HepG2 (cell line): ENCODE measurements around the gene GNB1. TPM values are rescaled to one million over a fixed set of nuclear protein-coding genes. Genes with fewer than 3 reads are reported as not detected.

Source experiments
- ATAC-seq: fragments of 200-7000 bp; cut with Tn5 transposase; 3 replicates; pipeline ENCODE4 v1.9.1; 2020; ENCODE audit warnings: mild to moderate bottlenecking, moderate library complexity
- BruUV-seq: library from RNA; stranded (reverse); fragments of 400-500 nt; replicated peaks from 2 replicates; lab custom pipeline; 2021; lab: Mats Ljungman, UMichigan
- CTCF ChIA-PET: fragments of 300-600 bp; formaldehyde crosslinking; extraction: SDS; loops from one replicate; lab custom pipeline; 2021; ENCODE audit warnings: low total read pairs, inconsistent platforms, low intra/inter-chr PET ratio; lab: Yijun Ruan, JAX
- POLR2A ChIA-PET: fragments of 350-600 bp; sonication (Branson Sonifier 250); formaldehyde crosslinking; loops from one replicate; lab custom pipeline; 2020; ENCODE audit warnings: antibody characterized with exemption, inconsistent platforms; lab: Yijun Ruan, JAX
- DNase-seq: peaks from one replicate; pipeline ENCODE4 v3.0.0-alpha.2; 2015; ENCODE audit warnings: low spot score
- FAIRE-seq: peaks from 3 replicates; lab custom pipeline; 2011; peaks lifted over from hg19 to GRCh38; lab: Jason Lieb, UNC
- H2AFZ ChIP-seq: one replicate; pipeline ENCODE4 v1.6.1; 2011; ENCODE audit warnings: low read length, inconsistent platforms
- H3K27ac ChIP-seq: fragments of 300-600 bp; 3 replicates; pipeline ENCODE4 v1.8.0; 2011; ENCODE audit warnings: mixed run types, mild to moderate bottlenecking, mixed read lengths, low read length, inconsistent platforms; ENCODE audit not compliant: insufficient read depth; ENCODE audit errors: extremely low read length
- H3K27me3 ChIP-seq, 2 experiments: fragments of 200-600 bp in 1 of 2; 2 replicates in 1 of 2; 3 replicates in 1 of 2; pipeline versions ENCODE4 v1.6.0 to v1.8.0; 2011; ENCODE audit warnings: low read length in 2 of 2, mild to moderate bottlenecking in 2 of 2, moderate library complexity in 2 of 2, inconsistent platforms in 1 of 2; ENCODE audit not compliant: insufficient read depth in 2 of 2, control insufficient read depth in 1 of 2
- H3K36me3 ChIP-seq, 2 experiments: fragments of 200-600 bp in 1 of 2; replicated peaks in 1 of 2; 2 replicates in 1 of 2; 3 replicates in 1 of 2; pipeline versions ENCODE4 v1.5.1 to v1.8.0; 2011; ENCODE audit warnings: low read length in 2 of 2, inconsistent platforms in 1 of 2; ENCODE audit not compliant: insufficient read depth in 2 of 2, control insufficient read depth in 1 of 2
- H3K4me1 ChIP-seq: 2 replicates; pipeline ENCODE4 v1.5.1; 2012; ENCODE audit warnings: low read length, inconsistent platforms; ENCODE audit not compliant: insufficient read depth
- H3K4me2 ChIP-seq: 2 replicates; pipeline ENCODE4 v1.6.0; 2011; ENCODE audit warnings: low read depth, low read length, inconsistent platforms
- H3K4me3 ChIP-seq, 3 experiments: fragments of 200-600 bp in 1 of 3; sonication (generic), shearing (Covaris generic) in 1 of 3; replicated peaks in 1 of 3; 2 replicates each; pipeline ENCODE4 v1.5.1; 2011 to 2016; ENCODE audit warnings: low read length in 3 of 3, inconsistent platforms in 2 of 3, low read depth in 2 of 3, mild to moderate bottlenecking in 2 of 3, control low read depth in 1 of 3, mixed read lengths in 1 of 3; ENCODE audit not compliant: insufficient read depth in 1 of 3
- H3K79me2 ChIP-seq: one replicate; pipeline ENCODE4 v1.6.1; 2011; ENCODE audit warnings: low read length, inconsistent platforms; ENCODE audit not compliant: insufficient read depth
- H3K9ac ChIP-seq: 2 replicates; pipeline ENCODE4 v1.6.0; 2011; ENCODE audit warnings: mild to moderate bottlenecking, low read depth, low read length, inconsistent platforms; ENCODE audit not compliant: insufficient read depth
- H3K9me3 ChIP-seq: 2 replicates; pipeline ENCODE4 v1.5.1; 2012; ENCODE audit warnings: mild to moderate bottlenecking, low read length
- H4K20me1 ChIP-seq: 2 replicates; pipeline ENCODE4 v1.6.0; 2011; ENCODE audit warnings: inconsistent platforms, mild to moderate bottlenecking, low read length, moderate library complexity; ENCODE audit not compliant: insufficient read depth
- CEBPB ChIP-seq: IDR thresholded peaks from 2 replicates; pipeline ENCODE4 v1.6.1; 2011; ENCODE audit warnings: low read depth, low read length, improper control_type of control experiment, borderline replicate concordance
- CHCHD3 ChIP-seq: sonication (generic); formaldehyde crosslinking; IDR thresholded peaks from 2 replicates; pipeline ENCODE4 v1.8.0; 2022; ENCODE audit warnings: mild to moderate bottlenecking, missing genetic modification reagents, moderate library complexity
- ETV5 ChIP-seq: IDR thresholded peaks from 2 replicates; pipeline ENCODE4 v1.6.1; 2018; ENCODE audit warnings: missing biosample characterization, missing genetic modification reagents, inconsistent platforms, borderline replicate concordance
- GATA4 ChIP-seq: sonication (generic); IDR thresholded peaks from 2 replicates; pipeline ENCODE4 v1.6.1; 2016; ENCODE audit warnings: antibody characterized with exemption, low read depth, borderline replicate concordance
- KDM6A ChIP-seq: IDR thresholded peaks from 2 replicates; pipeline ENCODE4 v1.6.1; 2016; ENCODE audit warnings: low read depth
- MTF1 ChIP-seq: sonication (generic); formaldehyde crosslinking; IDR thresholded peaks from 2 replicates; pipeline ENCODE4 v1.5.0; 2020; ENCODE audit warnings: missing genetic modification reagents
- NFATC3 ChIP-seq: sonication (generic); formaldehyde crosslinking; IDR thresholded peaks from 2 replicates; pipeline ENCODE4 v1.5.1; 2020; ENCODE audit warnings: mild to moderate bottlenecking, missing genetic modification reagents
- NFYB ChIP-seq: sonication (generic); formaldehyde crosslinking; IDR thresholded peaks from 2 replicates; pipeline ENCODE4 v1.4.0; 2020; ENCODE audit warnings: missing genetic modification reagents
- PTBP1 ChIP-seq: fragments of 200-400 bp; formaldehyde crosslinking; IDR thresholded peaks from 2 replicates; pipeline ENCODE4 v1.6.1; 2018; ENCODE audit warnings: low read length, low read depth; ENCODE audit not compliant: poor library complexity, severe bottlenecking
- RBM22 ChIP-seq: fragments of 200-400 bp; formaldehyde crosslinking; optimal IDR thresholded peaks from 2 replicates; pipeline ENCODE3; 2017; ENCODE audit warnings: mild to moderate bottlenecking, low read length, moderate library complexity
- REPIN1 ChIP-seq: sonication (generic); formaldehyde crosslinking; IDR thresholded peaks from 2 replicates; pipeline ENCODE4 v1.8.0; 2022; ENCODE audit warnings: missing genetic modification reagents, low read depth, mild to moderate bottlenecking, borderline replicate concordance
- ZKSCAN1 ChIP-seq: fragments of 150-350 bp; IDR thresholded peaks from 2 replicates; pipeline ENCODE4 v1.6.1; 2014; ENCODE audit warnings: low read length
- ZNF563 ChIP-seq: sonication (generic); formaldehyde crosslinking; IDR thresholded peaks from 2 replicates; pipeline ENCODE4 v1.8.0; 2022; ENCODE audit warnings: mild to moderate bottlenecking, moderate library complexity, missing genetic modification reagents
- ZNF737 ChIP-seq: sonication (generic); formaldehyde crosslinking; IDR thresholded peaks from 2 replicates; pipeline ENCODE4 v1.5.0; 2020; ENCODE audit warnings: missing genetic modification reagents, mild to moderate bottlenecking, borderline replicate concordance
- WGBS: methylation state at CpG from one replicate; pipeline ENCODE4 v1.1.6; 2017; ENCODE audit warnings: low lambda C conversion rate; 5-methylcytosine and 5-hydroxymethylcytosine counted together
- in situ Hi-C: cut with HindIII; loops from 2 replicates; pipeline ENCODE4 v1.10.0; 2017; ENCODE audit warnings: low pct_unique_long_range_greater_than_20kb; ENCODE audit not compliant: extremely low pct_ligation_motif_present
- intact Hi-C: fragments of 100-400 bp; cut with micrococcal nuclease; formaldehyde crosslinking; loops from one replicate; pipeline ENCODE4 v1.10.0; 2022; ENCODE audit not compliant: unreplicated experiment
- polyA plus RNA-seq, 8 experiments: library from polyadenylated mRNA; depleted of rRNA in 3 of 8; stranded (reverse) in 7 of 8; unstranded in 1 of 8; fragments of >200 nt; fragmentation: Illumina TruSeq in 4 of 8; extraction: Trizol in 4 of 8; gene quantifications; 2 replicates each; pipeline versions ENCODE4 v1.2.1 to v1.2.3, GENCODE V29; 2011 to 2016; ENCODE audit warnings: low read depth in 4 of 8, missing spikeins in 1 of 8, mixed read lengths in 1 of 8; ENCODE audit not compliant: insufficient read depth in 1 of 8
- total RNA-seq, 5 experiments: library from RNA; depleted of rRNA; stranded (reverse); fragments of >200 nt; fragmentation: Illumina TruSeq; extraction: Trizol; gene quantifications; 2 replicates each; pipeline ENCODE4 v1.2.3, GENCODE V29; 2016; ENCODE audit warnings: low read depth in 1 of 5
- TF ChIP-seq, protein P1 (sequence below): sonication (generic); formaldehyde crosslinking; IDR thresholded peaks from 2 replicates; pipeline ENCODE4 v1.8.1; 2023; ENCODE audit warnings: mild to moderate bottlenecking, moderate library complexity, missing genetic modification reagents
- TF ChIP-seq, protein P2 (sequence below): sonication (generic); formaldehyde crosslinking; IDR thresholded peaks from 2 replicates; pipeline ENCODE4 v1.4.0; 2020; ENCODE audit warnings: missing genetic modification reagents, borderline replicate concordance

Gene GNB1
- total and polyA plus RNA-seq, 2 of the 13 experiments (the other 11 are each of a cell fraction or from before 2014, with no cell fraction given), result 66.2 to 327 TPM

DNA sequence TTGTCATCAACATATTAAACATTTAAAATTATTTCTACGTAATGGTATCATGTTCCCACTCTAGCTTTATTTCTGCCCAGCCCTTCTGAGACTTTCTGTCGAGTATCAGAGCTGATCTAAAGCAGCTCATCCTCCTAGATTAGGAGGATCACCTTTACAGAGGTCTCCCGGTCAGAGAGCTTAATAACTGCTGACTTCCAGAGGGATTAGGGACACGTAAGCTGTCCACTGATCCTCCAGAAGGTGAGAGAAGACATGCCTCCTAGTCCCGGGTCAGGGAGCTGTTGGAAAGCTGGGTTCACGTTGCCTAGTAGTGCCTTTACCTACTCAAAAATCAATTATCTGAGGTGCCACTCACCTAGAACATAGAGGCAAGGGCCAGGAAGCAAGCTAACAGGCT lies 81.4 kb downstream of the GNB1 start:
- no peak overlapping the region for H3K27ac ChIP-seq
- CTCF ChIA-PET, result no interaction called here
- no peaks in the 10 kb centered on the region for H3K4me1 ChIP-seq
- no TSS peak for BruUV-seq
- POLR2A ChIA-PET, result no interaction called here
- no peaks in the 10 kb centered on the region for H4K20me1 ChIP-seq
- no peaks in the 10 kb centered on the region for H3K9me3 ChIP-seq
- H3K4me2 ChIP-seq, result no peak overlapping the region
- H3K27me3 ChIP-seq, result no peaks in the 10 kb centered on the region
- H3K36me3 ChIP-seq, result peaks cover 16 to 34% of the 10 kb centered on the region in 2 experiments; a peak in 4 of 5 replicates
- TF ChIP-seq NFYB (CRISPR knock-in tag), result no peak
- peak; percentile 70 for TF ChIP-seq RBM22
- TF ChIP-seq GATA4, result no peak
- WGBS, result 100% methylated on average over 6 of the region's 6 CpGs
- no peak overlapping the region for H3K4me3 ChIP-seq
- no peak overlapping the region for H2AFZ ChIP-seq
- DNase-seq (no peak), ATAC-seq (no peak), FAIRE-seq (no peak)
- H3K79me2 ChIP-seq, result no peaks in the 10 kb centered on the region
- intact Hi-C loops, result no loop called here
- in situ Hi-C loops, result no loop called here
- no peak overlapping the region for H3K9ac ChIP-seq

DNA sequence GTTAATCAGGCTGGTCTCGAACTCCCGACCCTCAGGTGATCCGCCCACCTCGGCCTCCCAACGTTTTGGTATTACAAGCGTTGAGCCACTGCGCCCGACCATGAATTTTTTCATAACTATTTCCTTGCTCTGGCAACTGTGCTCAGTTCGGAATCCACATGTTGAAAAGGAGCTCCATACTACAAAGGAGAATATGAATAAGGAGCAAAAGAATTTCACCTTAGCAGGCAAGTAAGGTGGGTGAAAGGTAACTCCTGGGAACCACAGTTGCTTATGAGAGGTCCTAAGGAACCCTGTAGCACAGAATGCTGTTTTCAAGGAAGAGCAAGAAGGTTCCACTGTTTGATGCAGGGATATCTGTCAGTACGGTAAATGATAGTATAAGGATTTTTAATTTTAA lies 82.7 kb downstream of the GNB1 start:
- Histone ChIP-seq H3K4me1 (no peaks in the 10 kb centered on the region), H3K79me2 (no peaks in the 10 kb centered on the region), H2AFZ (no peak overlapping the region), H3K36me3 (peaks cover 19 to 33% of the 10 kb centered on the region in 2 experiments; a peak in 4 of 5 replicates), H3K9ac (no peak overlapping the region), H3K9me3 (no peaks in the 10 kb centered on the region), H3K4me2 (no peak overlapping the region), H4K20me1 (no peaks in the 10 kb centered on the region), H3K27me3 (no peaks in the 10 kb centered on the region), H3K27ac (no peak overlapping the region), H3K4me3 (no peak overlapping the region)
- ATAC-seq (no peak), FAIRE-seq (no peak), DNase-seq (no peak)
- in situ Hi-C loops, result no loop called here
- POLR2A ChIA-PET, result no interaction called here
- WGBS, result 97% methylated on average over 10 of the region's 10 CpGs
- intact Hi-C loops, result no loop called here
- CTCF ChIA-PET, result no interaction called here
- no TSS peak for BruUV-seq
- TF ChIP-seq KDM6A (CRISPR knock-in tag) (no peak), NFATC3 (CRISPR knock-in tag) (no peak), PTBP1 (no peak), CHCHD3 (CRISPR knock-in tag) (no peak), REPIN1 (CRISPR knock-in tag) (no peak), ETV5 (CRISPR knock-in tag) (no peak), ZNF737 (CRISPR knock-in tag) (no peak), CEBPB (no peak), ZKSCAN1 (no peak), MTF1 (CRISPR knock-in tag) (no peak), ZNF563 (no peak)
- TF ChIP-seq, protein P1, sequence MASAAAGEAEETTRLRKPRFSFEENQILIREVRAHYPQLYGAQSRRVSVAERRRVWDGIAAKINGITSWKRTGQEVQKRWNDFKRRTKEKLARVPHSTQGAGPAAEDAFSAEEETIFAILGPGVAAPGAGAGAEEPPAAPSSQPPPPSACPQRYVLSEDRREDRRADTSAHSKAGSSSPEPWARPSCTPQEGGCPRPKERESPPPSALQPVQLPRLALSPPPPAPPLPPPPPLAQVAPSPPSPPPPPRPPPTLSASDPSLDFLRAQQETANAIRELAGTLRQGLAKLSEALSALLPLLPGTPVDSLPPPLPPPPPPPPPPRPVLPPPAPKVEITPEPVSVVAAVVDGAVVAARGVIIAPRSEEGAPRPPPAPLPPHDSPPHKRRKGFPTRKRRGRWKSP (CRISPR knock-in tag), result no peak
- TF ChIP-seq, protein P2, sequence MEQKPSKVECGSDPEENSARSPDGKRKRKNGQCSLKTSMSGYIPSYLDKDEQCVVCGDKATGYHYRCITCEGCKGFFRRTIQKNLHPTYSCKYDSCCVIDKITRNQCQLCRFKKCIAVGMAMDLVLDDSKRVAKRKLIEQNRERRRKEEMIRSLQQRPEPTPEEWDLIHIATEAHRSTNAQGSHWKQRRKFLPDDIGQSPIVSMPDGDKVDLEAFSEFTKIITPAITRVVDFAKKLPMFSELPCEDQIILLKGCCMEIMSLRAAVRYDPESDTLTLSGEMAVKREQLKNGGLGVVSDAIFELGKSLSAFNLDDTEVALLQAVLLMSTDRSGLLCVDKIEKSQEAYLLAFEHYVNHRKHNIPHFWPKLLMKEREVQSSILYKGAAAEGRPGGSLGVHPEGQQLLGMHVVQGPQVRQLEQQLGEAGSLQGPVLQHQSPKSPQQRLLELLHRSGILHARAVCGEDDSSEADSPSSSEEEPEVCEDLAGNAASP (CRISPR knock-in tag), result no peak
